AG08395 (cell line): ENCODE measurements around the gene DUS1L.

Experiments used
- DNase-seq: peaks from one replicate; pipeline ENCODE4 v3.0.0; 2012; ENCODE audit warnings: mixed read lengths, low spot score

DUS1L gene

GRCh38 chr17:82055023-82055964 is 10.3 kb downstream of the DUS1L start:
- no peak for DNase-seq

GRCh38 chr17:82054351-82055022 is 11.1 kb downstream of the DUS1L start:
- DNase-seq: no peak

- no peak for DNase-seq
Observed at GRCh38 chr17:82053556-82054263, 11.9 kb downstream of the DUS1L start.

- DNase-seq: no peak
Observed at GRCh38 chr17:82053130-82053529, 12.5 kb downstream of the DUS1L start.

GRCh38 chr17:82052638-82053059 is 13.0 kb downstream of the DUS1L start:
- DNase-seq: peak; percentile 22

- peak; percentile 84 for DNase-seq
Observed at GRCh38 chr17:82051776-82052637, 13.6 kb downstream of the DUS1L start, which contains the start of the genes GPS1 and RFNG. TSS of gene GPS1 (plus strand) at chr17:82051898. CDS start at chr17:82051932, 34 bp downstream. TSS of gene RFNG (minus strand) at chr17:82051811. CDS start at chr17:82051766, 45 bp downstream.

GRCh38 chr17:82050761-82051641 is 14.6 kb downstream of the DUS1L start:
- peak; percentile 39 for DNase-seq

GRCh38 chr17:82050152-82050760 is 15.3 kb downstream of the DUS1L start:
- no peak for DNase-seq

- no peak for DNase-seq
Observed at GRCh38 chr17:82049521-82049971, 16.1 kb downstream of the DUS1L start.

- no peak for DNase-seq
Observed at GRCh38 chr17:82049106-82049505, 16.5 kb downstream of the DUS1L start.

GRCh38 chr17:82048571-82048971 is 17.0 kb downstream of the DUS1L start:
- DNase-seq: no peak

- no peak for DNase-seq
Observed at GRCh38 chr17:82047914-82048570, 17.6 kb downstream of the DUS1L start.

- no peak for DNase-seq
Observed at GRCh38 chr17:82047379-82047778, 18.2 kb downstream of the DUS1L start.

GRCh38 chr17:82046903-82047302 is 18.7 kb downstream of the DUS1L start:
- DNase-seq: no peak

- no peak for DNase-seq
Observed at GRCh38 chr17:82045936-82046484, 19.6 kb downstream of the DUS1L start.

GRCh38 chr17:82043507-82043906 is 22.1 kb downstream of the DUS1L start:
- DNase-seq: no peak

GRCh38 chr17:82042649-82043048 is 23.0 kb downstream of the DUS1L start:
- no peak for DNase-seq

GRCh38 chr17:82041144-82041814 is 24.3 kb downstream of the DUS1L start:
- DNase-seq: no peak
